Measurements from ENCODE around the gene PNPLA6. TPM values are rescaled to one million over a fixed set of nuclear protein-coding genes. Genes with fewer than 3 reads are reported as not detected.

Gene PNPLA6
- total RNA-seq, 1 donor from 2014 or later, result 190 TPM

GRCh38 chr19:7550169-7550770, 14.8 kb downstream of the PNPLA6 start:
- intact Hi-C loops (cut with DNase I), result no loop called here
- Histone ChIP-seq H3K36me3 (peaks cover 51% of the 10 kb centered on the region), H3K27ac (no peak overlapping the region), H3K4me1 (no peaks in the 10 kb centered on the region), H3K4me3 (no peak overlapping the region), H3K27me3 (no peaks in the 10 kb centered on the region), H3K9me3 (no peaks in the 10 kb centered on the region)
- TF ChIP-seq CTCF (IDR thresholded peaks at IDR 0.05), result no peak
- DNase-seq (peak; percentile 68), ATAC-seq (no peak)

- H3K4me1 ChIP-seq, result no peaks in the 10 kb centered on the region
- ATAC-seq (peak; percentile 89), DNase-seq (peak; percentile 92)
- H3K36me3 ChIP-seq, result peaks cover 52% of the 10 kb centered on the region
- intact Hi-C loops (cut with DNase I), result no loop called here
- H3K9me3 ChIP-seq, result no peaks in the 10 kb centered on the region
- H3K27ac ChIP-seq, result no peak overlapping the region
- no peak overlapping the region for H3K4me3 ChIP-seq
- TF ChIP-seq CTCF (IDR thresholded peaks at IDR 0.05), result no peak
- no peaks in the 10 kb centered on the region for H3K27me3 ChIP-seq
Observed at GRCh38 chr19:7550987-7551761, 15.7 kb downstream of the PNPLA6 start.

GRCh38 chr19:7552781-7553180, 17.3 kb downstream of the PNPLA6 start:
- Histone ChIP-seq H3K27ac (no peak overlapping the region), H3K9me3 (no peaks in the 10 kb centered on the region), H3K27me3 (no peaks in the 10 kb centered on the region), H3K4me3 (no peak overlapping the region), H3K36me3 (peaks cover 67% of the 10 kb centered on the region), H3K4me1 (no peaks in the 10 kb centered on the region)
- no peak for DNase-seq
- no peak for TF ChIP-seq CTCF (IDR thresholded peaks at IDR 0.05)
- no peak for ATAC-seq
- intact Hi-C loops (cut with DNase I), result no loop called here

GRCh38 chr19:7554565-7554964, 19.0 kb downstream of the PNPLA6 start:
- no peak for TF ChIP-seq CTCF (IDR thresholded peaks at IDR 0.05)
- ATAC-seq, result no peak

GRCh38 chr19:7554990-7555864, 19.7 kb downstream of the PNPLA6 start:
- Histone ChIP-seq H3K4me3 (no peak overlapping the region), H3K27ac (no peak overlapping the region), H3K36me3 (peaks cover 84% of the 10 kb centered on the region), H3K4me1 (no peaks in the 10 kb centered on the region), H3K27me3 (no peaks in the 10 kb centered on the region), H3K9me3 (no peaks in the 10 kb centered on the region)
- no peak for TF ChIP-seq CTCF (IDR thresholded peaks at IDR 0.05)
- intact Hi-C loops (cut with DNase I), result no loop called here
- ATAC-seq, result peak; percentile 21
- DNase-seq, result peak; percentile 74

More at GRCh38 chr19:7554565-7554964, 19.0 kb downstream of the PNPLA6 start:
- Histone ChIP-seq H3K4me3 (no peak overlapping the region), H3K9me3 (no peaks in the 10 kb centered on the region), H3K27me3 (no peaks in the 10 kb centered on the region), H3K27ac (no peak overlapping the region), H3K4me1 (no peaks in the 10 kb centered on the region), H3K36me3 (peaks cover 84% of the 10 kb centered on the region)
- no peak for DNase-seq
- intact Hi-C loops (cut with DNase I), result no loop called here
